ENCODE data around the gene MCEMP1. TPM values are rescaled to one million over a fixed set of nuclear protein-coding genes. Genes with fewer than 3 reads are reported as not detected.

The MCEMP1 gene
- total and polyA plus RNA-seq, 4 experiments from 2014 or later, result not detected

DNA sequence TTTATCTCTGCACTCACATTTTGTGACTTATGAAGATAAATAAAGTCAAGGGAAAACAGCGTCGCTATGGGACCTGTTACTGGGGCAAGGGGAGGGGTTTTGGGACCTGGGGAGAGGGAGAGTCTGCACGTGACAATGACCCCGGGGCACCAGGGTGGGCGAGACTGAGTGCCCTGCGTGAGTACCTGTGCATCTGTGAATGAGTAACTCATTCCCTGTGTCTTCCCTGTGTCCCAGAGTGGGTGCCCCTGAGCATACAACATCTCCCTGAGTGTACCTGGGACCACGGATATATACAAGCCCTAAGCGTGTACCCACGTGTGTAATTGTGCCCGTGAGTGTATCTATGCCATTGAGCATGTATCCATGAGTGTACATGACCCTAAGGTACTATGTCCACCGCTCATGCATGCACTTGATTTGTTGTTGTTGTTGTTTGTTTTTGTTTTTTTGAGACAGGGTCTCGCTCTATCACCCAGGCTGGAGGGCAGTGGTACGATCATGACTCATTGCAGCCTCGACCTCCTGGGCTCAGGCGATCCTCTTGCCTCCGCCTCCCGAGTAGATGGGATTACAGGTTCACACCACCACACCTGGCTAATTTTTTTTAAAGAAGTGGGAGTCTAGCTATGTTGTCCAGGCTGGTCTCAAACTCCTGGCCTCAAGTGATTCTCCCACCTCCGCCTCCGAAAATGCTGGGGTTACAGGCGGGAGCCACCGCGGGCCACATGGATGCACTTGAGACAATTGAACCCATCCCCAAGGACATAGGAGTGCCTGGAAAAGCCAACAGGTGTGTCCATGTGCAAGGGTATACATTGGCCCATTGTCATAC is 3.1 kb downstream of the MCEMP1 start:
- peak overlapping the region in 1 of 2 donors; percentile 88 for H3K4me3 ChIP-seq (ENCODE audit: low read length in 2 of 2)
- POLR2A ChIA-PET (ENCODE audit: partially characterized antibody), result interaction anchor here (1.0 to 2.2 kb wide), 15 partner anchors 9 to 224 kb away, joined by 3 to 29 read pairs (median 5); partner anchors contain the start of genes MAP2K7, PET100, RETN and XAB2
- H3K27me3 Mint-ChIP-seq, result peaks cover 12 to 22% of the 10 kb centered on the region in 2 donors
- CTCF ChIA-PET (ENCODE audit: partially characterized antibody), result interaction anchor here (0.8 to 3.0 kb wide), 22 partner anchors 11 to 578 kb away, joined by 3 to 67 read pairs (median 8); partner anchors contain the start of genes RETN and STXBP2
- DNase-seq, result no peak
- peaks cover 5 to 16% of the 10 kb centered on the region in 2 donors for H3K36me3 Mint-ChIP-seq
- H3K27ac ChIP-seq (ENCODE audit: low read depth, low read length), result peak overlapping the region; percentile 82
- H3K27ac Mint-ChIP-seq, result peak overlapping the region; percentile 21 to 90 (median 84)
- peaks cover 6% of the 10 kb centered on the region for H3K27me3 ChIP-seq (ENCODE audit: insufficient read depth, low read length)
- peak overlapping the region; percentile 65 to 93 (median 80) for H3K4me3 Mint-ChIP-seq
- peaks cover 0 to 2% (median 0%) of the 10 kb centered on the region in 8 donors for H3K9me3 Mint-ChIP-seq
- H3K4me1 Mint-ChIP-seq, result peaks cover 21 to 56% (median 37%) of the 10 kb centered on the region in 4 donors
- peaks cover 42% of the 10 kb centered on the region for H3K4me1 ChIP-seq (ENCODE audit: insufficient read depth, low read length)
- no peaks in the 10 kb centered on the region for H3K9me3 ChIP-seq (ENCODE audit: control insufficient read depth in 1 of 2, low read length in 2 of 2)
- intact Hi-C loops (cut with micrococcal nuclease), result loop anchor here (1.0 to 2.0 kb wide), 6 partner anchors 25 to 578 kb away; partner anchors contain the start of genes PET100, STXBP2 and XAB2
- peaks cover 6% of the 10 kb centered on the region for H3K36me3 ChIP-seq (ENCODE audit: insufficient read depth, low read length)

DNA sequence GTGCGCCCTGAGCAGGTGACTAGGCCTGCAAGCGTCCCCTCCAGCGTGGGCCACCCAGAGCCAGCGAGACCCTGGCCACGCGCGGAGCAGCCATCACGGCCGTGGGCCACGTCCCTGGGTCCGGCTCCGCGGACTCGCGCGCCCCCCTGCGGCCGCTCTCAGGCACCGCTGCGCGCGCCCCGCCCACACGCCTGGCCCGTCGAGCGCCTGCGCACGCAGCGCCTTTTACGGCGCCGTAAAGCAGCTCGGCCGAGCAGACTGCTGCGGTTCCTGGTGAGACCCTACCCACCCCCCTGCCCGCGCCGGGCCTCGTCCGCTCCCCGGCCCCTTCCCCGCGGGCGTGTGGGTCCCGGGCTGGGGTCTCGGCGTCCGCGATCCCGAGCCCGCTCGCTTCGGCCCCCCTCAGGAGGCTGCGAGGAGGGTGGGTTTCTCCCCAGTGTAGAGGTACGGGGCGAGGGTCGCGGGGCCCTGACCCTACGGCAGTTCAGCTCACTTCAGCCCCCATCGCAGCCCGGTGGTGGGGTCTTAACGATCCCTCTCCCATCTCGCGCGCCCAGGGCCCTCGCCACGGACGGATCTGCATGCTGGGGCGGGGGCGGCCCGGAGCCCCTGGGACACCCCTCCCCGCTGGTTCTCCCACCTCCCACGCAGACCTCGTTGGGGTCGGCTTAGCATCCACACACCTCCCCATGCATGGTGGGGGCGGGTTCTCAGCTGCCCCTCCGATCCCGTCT is 3.9 kb downstream of the MCEMP1 start, which contains the start of gene TRAPPC5:
TRAPPC5 (plus strand) TSS at position 228 of the 734 bp plus-strand sequence. CDS start 1,421 bp downstream, outside the sequence.
- H3K9me3 ChIP-seq (ENCODE audit: control insufficient read depth in 1 of 2, low read length in 2 of 2), result no peaks in the 10 kb centered on the region
- peaks cover 6% of the 10 kb centered on the region for H3K27me3 ChIP-seq (ENCODE audit: insufficient read depth, low read length)
- CTCF ChIA-PET (ENCODE audit: partially characterized antibody), result interaction anchor here (0.6 to 3.0 kb wide), 33 partner anchors 9 to 578 kb away, joined by 3 to 67 read pairs (median 5); partner anchors contain the start of genes PET100, RETN, STXBP2 and XAB2
- peak within 1 kb of the TSS; percentile 73 to 88 for H3K4me3 ChIP-seq (ENCODE audit: low read length in 2 of 2)
- peaks cover 21 to 58% (median 39%) of the 10 kb centered on the region in 4 donors for H3K4me1 Mint-ChIP-seq
- H3K36me3 ChIP-seq (ENCODE audit: insufficient read depth, low read length), result peaks cover 6% of the 10 kb centered on the region
- H3K27ac ChIP-seq (ENCODE audit: low read depth, low read length), result peak within 1 kb of the TSS; percentile 82
- intact Hi-C loops (cut with micrococcal nuclease), result loop anchor here (1.0 to 2.0 kb wide), 4 partner anchors 24 to 578 kb away; partner anchors contain the start of genes PET100, STXBP2 and XAB2
- peak; percentile 80 to 89 (median 86) for DNase-seq
- POLR2A ChIA-PET (ENCODE audit: partially characterized antibody), result interaction anchor here (0.7 to 2.2 kb wide), 20 partner anchors 10 to 581 kb away, joined by 3 to 29 read pairs (median 4); partner anchors contain the start of genes MAP2K7, PET100, RETN and XAB2
- peaks cover 9 to 20% of the 10 kb centered on the region in 2 donors for H3K36me3 Mint-ChIP-seq
- H3K27ac Mint-ChIP-seq, result peak within 1 kb of the TSS; percentile 91 to 96 (median 95)
- H3K27me3 Mint-ChIP-seq, result peaks cover 11 to 21% of the 10 kb centered on the region in 2 donors
- peak within 1 kb of the TSS; percentile 86 to 96 (median 92) for H3K4me3 Mint-ChIP-seq
- peaks cover 0 to 2% (median 0%) of the 10 kb centered on the region in 8 donors for H3K9me3 Mint-ChIP-seq
- peaks cover 42% of the 10 kb centered on the region for H3K4me1 ChIP-seq (ENCODE audit: insufficient read depth, low read length)

DNA sequence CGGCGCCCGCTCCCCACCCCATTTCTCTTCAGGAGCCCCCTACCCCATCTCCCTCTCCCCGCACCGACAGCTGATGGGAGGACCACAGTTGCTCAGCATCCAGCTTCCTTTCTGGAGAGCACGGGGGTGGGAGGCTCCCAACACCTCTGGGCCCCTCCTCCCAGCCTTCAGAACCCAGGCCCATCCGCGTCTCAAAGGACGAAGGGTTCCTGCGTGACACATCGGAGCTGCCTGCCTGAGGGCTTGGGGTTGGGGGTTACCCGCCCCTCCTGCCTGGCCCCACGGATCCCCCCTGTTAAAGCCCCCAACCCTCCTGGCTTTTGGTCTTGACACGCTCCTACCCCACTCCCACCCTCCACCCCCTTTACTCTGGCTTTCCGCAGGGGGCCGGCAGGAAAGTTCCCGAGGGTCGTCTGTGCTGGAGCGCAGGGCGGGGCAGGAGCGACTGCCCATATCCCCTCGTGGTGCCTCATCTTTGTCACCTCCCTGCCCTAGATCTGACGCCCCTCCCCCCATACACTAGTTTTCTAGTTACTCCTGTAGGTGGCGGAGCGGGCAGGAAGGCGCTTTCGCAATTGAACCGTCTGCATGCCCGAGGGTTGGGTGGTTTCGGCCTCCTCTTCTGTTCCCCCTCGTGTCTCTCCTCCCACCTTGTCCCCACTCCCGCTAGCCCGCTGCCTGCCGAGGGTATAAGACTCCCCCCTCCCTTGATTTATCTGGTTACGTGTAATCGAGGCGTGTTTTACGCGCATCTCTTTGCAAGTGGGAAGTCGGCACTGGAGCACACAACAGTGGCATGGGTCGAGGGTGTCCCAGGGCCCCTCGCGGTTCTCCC is 4.7 kb downstream of the MCEMP1 start:
- DNase-seq, result peak; percentile 81 to 91 (median 83)
- Mint-ChIP-seq H3K27me3 (peaks cover 5 to 17% of the 10 kb centered on the region in 2 donors), H3K4me3 (peak overlapping the region; percentile 86 to 96 (median 92)), H3K4me1 (peaks cover 18 to 50% (median 33%) of the 10 kb centered on the region in 4 donors), H3K27ac (peak overlapping the region; percentile 91 to 96 (median 95)), H3K36me3 (peaks cover 9 to 20% of the 10 kb centered on the region in 2 donors), H3K9me3 (peaks cover 0 to 2% (median 0%) of the 10 kb centered on the region in 8 donors)
- peak overlapping the region; percentile 82 for H3K27ac ChIP-seq (ENCODE audit: low read depth, low read length)
- intact Hi-C loops (cut with micrococcal nuclease), result loop anchor here (2.0 kb wide), 2 partner anchors 23 to 53 kb away; partner anchors contain the start of genes PET100 and XAB2
- H3K36me3 ChIP-seq (ENCODE audit: insufficient read depth, low read length), result peaks cover 6% of the 10 kb centered on the region
- H3K9me3 ChIP-seq (ENCODE audit: control insufficient read depth in 1 of 2, low read length in 2 of 2), result no peaks in the 10 kb centered on the region
- ChIA-PET CTCF (ENCODE audit: partially characterized antibody) (interaction anchor here (0.6 to 3.0 kb wide), 33 partner anchors 10 to 579 kb away, joined by 3 to 67 read pairs (median 5); partner anchors contain the start of genes PET100, RETN, STXBP2 and XAB2), POLR2A (ENCODE audit: partially characterized antibody) (interaction anchor here (0.7 to 2.2 kb wide), 20 partner anchors 11 to 582 kb away, joined by 3 to 29 read pairs (median 4); partner anchors contain the start of genes MAP2K7, PET100, RETN and XAB2)
- H3K4me3 ChIP-seq (ENCODE audit: low read length in 2 of 2), result peak overlapping the region; percentile 73 to 88
- H3K27me3 ChIP-seq (ENCODE audit: insufficient read depth, low read length), result peaks cover 4% of the 10 kb centered on the region
- H3K4me1 ChIP-seq (ENCODE audit: insufficient read depth, low read length), result peaks cover 37% of the 10 kb centered on the region

DNA sequence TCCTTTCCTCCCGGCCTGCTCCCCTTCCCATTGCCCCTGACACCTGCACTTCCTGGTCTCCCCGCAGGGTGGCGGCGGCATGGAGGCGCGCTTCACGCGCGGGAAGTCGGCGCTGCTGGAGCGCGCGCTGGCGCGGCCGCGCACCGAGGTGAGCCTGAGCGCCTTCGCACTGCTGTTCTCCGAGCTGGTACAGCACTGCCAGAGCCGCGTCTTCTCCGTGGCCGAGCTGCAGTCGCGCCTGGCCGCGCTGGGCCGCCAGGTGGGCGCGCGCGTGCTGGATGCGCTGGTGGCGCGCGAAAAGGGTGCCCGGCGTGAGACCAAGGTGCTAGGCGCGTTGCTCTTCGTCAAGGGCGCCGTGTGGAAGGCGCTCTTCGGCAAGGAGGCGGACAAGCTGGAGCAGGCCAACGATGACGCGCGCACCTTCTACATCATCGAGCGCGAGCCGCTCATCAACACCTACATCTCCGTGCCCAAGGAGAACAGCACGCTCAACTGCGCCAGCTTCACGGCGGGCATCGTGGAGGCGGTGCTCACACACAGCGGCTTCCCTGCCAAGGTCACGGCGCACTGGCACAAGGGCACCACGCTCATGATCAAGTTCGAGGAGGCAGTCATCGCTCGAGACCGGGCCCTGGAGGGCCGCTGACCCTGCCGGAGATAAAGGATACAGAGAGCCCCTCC is 5.4 kb downstream of the MCEMP1 start:
- CTCF ChIA-PET (ENCODE audit: partially characterized antibody), result interaction anchor here (0.7 to 3.0 kb wide), 2 partner anchors 114 to 117 kb away, joined by 6 to 21 read pairs; no protein-coding TSS in a partner anchor
- peak overlapping the region; percentile 82 for H3K27ac ChIP-seq (ENCODE audit: low read depth, low read length)
- intact Hi-C loops (cut with micrococcal nuclease), result no loop called here

DNA sequence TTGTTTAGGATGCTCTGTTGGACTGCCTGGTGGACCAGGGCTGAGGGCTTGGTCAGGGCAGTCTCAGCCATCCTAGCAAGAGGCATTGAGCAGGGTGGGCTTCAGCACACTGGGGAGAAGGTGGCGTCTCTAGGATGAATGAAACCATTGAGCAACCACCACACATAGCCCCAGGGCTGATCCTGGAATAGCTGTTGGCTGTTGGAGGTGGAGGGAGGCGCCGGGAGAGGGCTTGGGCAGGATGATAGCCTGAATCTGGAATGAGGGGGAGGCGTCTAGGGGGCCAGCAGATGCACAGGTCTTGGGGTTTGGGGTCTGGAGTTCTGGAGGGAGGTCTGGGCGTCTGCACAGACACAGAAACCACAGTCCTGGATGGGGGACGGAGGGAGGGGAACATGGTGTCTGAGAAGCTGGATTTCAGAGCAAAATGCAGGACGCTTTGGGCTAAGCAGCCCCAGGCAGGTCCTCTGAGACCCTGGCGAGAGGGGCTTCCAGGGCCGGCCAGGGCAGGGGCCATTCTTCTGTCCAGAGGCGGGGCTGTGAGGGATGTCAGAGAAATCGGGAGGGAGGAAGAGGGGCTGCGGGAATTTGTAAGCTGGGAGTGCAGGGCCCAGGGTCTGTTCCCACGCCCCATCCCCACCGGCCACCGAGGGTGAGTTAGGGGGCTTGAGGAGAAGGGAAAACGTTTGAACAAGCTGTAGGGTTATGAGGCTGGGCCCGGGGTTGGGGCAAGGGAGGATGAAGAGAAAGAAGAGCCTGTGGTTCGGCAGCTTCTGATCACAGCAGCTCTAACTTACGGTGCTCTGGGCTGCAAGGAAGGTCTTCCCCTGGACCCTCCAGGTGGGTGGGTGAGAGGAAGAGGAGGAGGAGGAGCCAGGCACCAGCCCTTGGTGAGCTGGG is 8.9 kb downstream of the MCEMP1 start:
- H3K27ac Mint-ChIP-seq, result peak overlapping the region in 4 of 7 donors; percentile 42 to 70 (median 54)
- intact Hi-C loops (cut with micrococcal nuclease), result no loop called here
- ChIA-PET POLR2A (ENCODE audit: partially characterized antibody) (no interaction called here), CTCF (ENCODE audit: partially characterized antibody) (interaction anchor here (0.9 to 1.3 kb wide), 2 partner anchors 17 to 113 kb away, joined by 3 to 4 read pairs; no protein-coding TSS in a partner anchor)
- Histone ChIP-seq H3K9me3 (ENCODE audit: control insufficient read depth in 1 of 2, low read length in 2 of 2) (no peaks in the 10 kb centered on the region), H3K27me3 (ENCODE audit: insufficient read depth, low read length) (no peaks in the 10 kb centered on the region), H3K36me3 (ENCODE audit: insufficient read depth, low read length) (peaks cover 6% of the 10 kb centered on the region), H3K27ac (ENCODE audit: low read depth, low read length) (no peak overlapping the region), H3K4me1 (ENCODE audit: insufficient read depth, low read length) (peaks cover 11% of the 10 kb centered on the region), H3K4me3 (ENCODE audit: low read length in 2 of 2) (no peak overlapping the region)
- no peak for DNase-seq
- no peaks in the 10 kb centered on the region for H3K9me3 Mint-ChIP-seq
- H3K36me3 Mint-ChIP-seq, result peaks cover 9 to 20% of the 10 kb centered on the region in 2 donors
- peak overlapping the region in 2 of 8 donors; percentile 32 to 57 for H3K4me3 Mint-ChIP-seq
- H3K27me3 Mint-ChIP-seq, result no peaks in the 10 kb centered on the region
- H3K4me1 Mint-ChIP-seq, result peaks cover 5 to 17% (median 10%) of the 10 kb centered on the region in 4 donors

More for the DNA sequence above, 5.4 kb downstream of the MCEMP1 start:
- H3K4me1 ChIP-seq (ENCODE audit: insufficient read depth, low read length), result peaks cover 29% of the 10 kb centered on the region
- no peak for DNase-seq
- POLR2A ChIA-PET (ENCODE audit: partially characterized antibody), result interaction anchor here (2.0 to 2.1 kb wide), 2 partner anchors 52 to 117 kb away, joined by 10 to 14 read pairs; partner anchors contain the start of genes PET100 and XAB2
- Mint-ChIP-seq H3K4me1 (peaks cover 12 to 43% (median 27%) of the 10 kb centered on the region in 4 donors), H3K27ac (peak overlapping the region in 3 of 7 donors; percentile 24 to 96 (median 95)), H3K4me3 (peak overlapping the region in 4 of 8 donors; percentile 88 to 96 (median 92)), H3K36me3 (peaks cover 9 to 20% of the 10 kb centered on the region in 2 donors), H3K9me3 (no peaks in the 10 kb centered on the region), H3K27me3 (peaks cover 4 to 12% of the 10 kb centered on the region in 2 donors)
- H3K4me3 ChIP-seq (ENCODE audit: low read length in 2 of 2), result peak overlapping the region in 1 of 2 donors; percentile 88
- peaks cover 6% of the 10 kb centered on the region for H3K36me3 ChIP-seq (ENCODE audit: insufficient read depth, low read length)
- H3K27me3 ChIP-seq (ENCODE audit: insufficient read depth, low read length), result no peaks in the 10 kb centered on the region
- no peaks in the 10 kb centered on the region for H3K9me3 ChIP-seq (ENCODE audit: control insufficient read depth in 1 of 2, low read length in 2 of 2)

Measured in CD4-positive, alpha-beta memory T cell (primary cell).